Measurements from ENCODE around the gene PGM1.

The PGM1 gene

GRCh38 chr1:63635681-63636080 is 42.5 kb downstream of the PGM1 start:
- peaks cover 60% of the 10 kb centered on the region for H3K36me3 ChIP-seq (ENCODE audit: control insufficient read depth, low read length)
- no peaks in the 10 kb centered on the region for H3F3A ChIP-seq (ENCODE audit: control insufficient read depth, insufficient read depth)
- no peaks in the 10 kb centered on the region for H3K9me3 ChIP-seq (ENCODE audit: control insufficient read depth, insufficient read depth, low read length)
- no peak overlapping the region for H3K4me3 ChIP-seq (ENCODE audit: low read length)
- H3K9me2 ChIP-seq (replicated peaks; ENCODE audit: control insufficient read depth, low read length): no peaks in the 10 kb centered on the region
- no peak overlapping the region for H3K4me2 ChIP-seq (ENCODE audit: low read length)
- no peak for TF ChIP-seq EZH2phosphoT487 (IDR thresholded peaks at IDR 0.05; ENCODE audit: borderline replicate concordance, low read length)
- no peak for TF ChIP-seq CTCF (IDR thresholded peaks at IDR 0.05; ENCODE audit: low read depth, low read length, poor library complexity, severe bottlenecking)
- H3K27me3 ChIP-seq (ENCODE audit: control insufficient read depth, low read length): no peaks in the 10 kb centered on the region
- H3K79me2 ChIP-seq (ENCODE audit: control insufficient read depth, low read length): no peaks in the 10 kb centered on the region
- no peak overlapping the region for H3K27ac ChIP-seq (ENCODE audit: low read depth, low read length)
- H3K4me1 ChIP-seq (ENCODE audit: control insufficient read depth, low read length): no peaks in the 10 kb centered on the region
- no peaks in the 10 kb centered on the region for H4K20me1 ChIP-seq (ENCODE audit: control insufficient read depth, insufficient read depth, low read depth, low read length)

- Histone ChIP-seq H3K36me3 (ENCODE audit: control insufficient read depth, low read length) (peaks cover 62% of the 10 kb centered on the region), H3K9me3 (ENCODE audit: control insufficient read depth, insufficient read depth, low read length) (no peaks in the 10 kb centered on the region), H3F3A (ENCODE audit: control insufficient read depth, insufficient read depth) (no peaks in the 10 kb centered on the region), H4K20me1 (ENCODE audit: control insufficient read depth, insufficient read depth, low read depth, low read length) (no peaks in the 10 kb centered on the region), H3K9me2 (replicated peaks; ENCODE audit: control insufficient read depth, low read length) (no peaks in the 10 kb centered on the region), H3K4me3 (ENCODE audit: low read length) (no peak overlapping the region), H3K4me1 (ENCODE audit: control insufficient read depth, low read length) (no peaks in the 10 kb centered on the region), H3K4me2 (ENCODE audit: low read length) (no peak overlapping the region), H3K27ac (ENCODE audit: low read depth, low read length) (no peak overlapping the region), H3K79me2 (ENCODE audit: control insufficient read depth, low read length) (no peaks in the 10 kb centered on the region), H3K27me3 (ENCODE audit: control insufficient read depth, low read length) (no peaks in the 10 kb centered on the region)
- TF ChIP-seq EZH2phosphoT487 (IDR thresholded peaks at IDR 0.05; ENCODE audit: borderline replicate concordance, low read length) (no peak), CTCF (IDR thresholded peaks at IDR 0.05; ENCODE audit: low read depth, low read length, poor library complexity, severe bottlenecking) (no peak)
These were observed 43.2 kb downstream of the PGM1 start for GRCh38 chr1:63636192-63637105.

GRCh38 chr1:63638471-63638870 is 45.3 kb downstream of the PGM1 start:
- no peaks in the 10 kb centered on the region for H3K79me2 ChIP-seq (ENCODE audit: control insufficient read depth, low read length)
- no peaks in the 10 kb centered on the region for H3K9me2 ChIP-seq (replicated peaks; ENCODE audit: control insufficient read depth, low read length)
- H3K4me1 ChIP-seq (ENCODE audit: control insufficient read depth, low read length): no peaks in the 10 kb centered on the region
- H3K9me3 ChIP-seq (ENCODE audit: control insufficient read depth, insufficient read depth, low read length): no peaks in the 10 kb centered on the region
- no peak for TF ChIP-seq EZH2phosphoT487 (IDR thresholded peaks at IDR 0.05; ENCODE audit: borderline replicate concordance, low read length)
- no peak for TF ChIP-seq CTCF (IDR thresholded peaks at IDR 0.05; ENCODE audit: low read depth, low read length, poor library complexity, severe bottlenecking)
- H3K4me3 ChIP-seq (ENCODE audit: low read length): no peak overlapping the region
- no peaks in the 10 kb centered on the region for H3F3A ChIP-seq (ENCODE audit: control insufficient read depth, insufficient read depth)
- no peak overlapping the region for H3K27ac ChIP-seq (ENCODE audit: low read depth, low read length)
- H3K27me3 ChIP-seq (ENCODE audit: control insufficient read depth, low read length): no peaks in the 10 kb centered on the region
- H3K4me2 ChIP-seq (ENCODE audit: low read length): no peak overlapping the region
- no peaks in the 10 kb centered on the region for H4K20me1 ChIP-seq (ENCODE audit: control insufficient read depth, insufficient read depth, low read depth, low read length)
- peaks cover 51% of the 10 kb centered on the region for H3K36me3 ChIP-seq (ENCODE audit: control insufficient read depth, low read length)
